Stimulated activated CD4-positive, alpha-beta T cell treated with anti-CD3 and anti-CD28 coated beads, Interleukin-1b, Interleukin-23, amount 100 ng/mL, for 48 hours (primary cell): ENCODE data around the gene SEC22A.

Source experiments
- DNase-seq: peaks from one replicate; pipeline ENCODE4 v3.0.0-alpha.2; 2020

The SEC22A gene

GRCh38 chr3:123310186-123310585, 108.4 kb downstream of the SEC22A start:
- DNase-seq: no peak

GRCh38 chr3:123310741-123311140, 109.0 kb downstream of the SEC22A start:
- no peak for DNase-seq

- DNase-seq: no peak
These were observed 109.5 kb downstream of the SEC22A start for GRCh38 chr3:123311201-123311600.

- no peak for DNase-seq
These were observed 110.9 kb downstream of the SEC22A start for GRCh38 chr3:123312331-123313265.

DNA sequence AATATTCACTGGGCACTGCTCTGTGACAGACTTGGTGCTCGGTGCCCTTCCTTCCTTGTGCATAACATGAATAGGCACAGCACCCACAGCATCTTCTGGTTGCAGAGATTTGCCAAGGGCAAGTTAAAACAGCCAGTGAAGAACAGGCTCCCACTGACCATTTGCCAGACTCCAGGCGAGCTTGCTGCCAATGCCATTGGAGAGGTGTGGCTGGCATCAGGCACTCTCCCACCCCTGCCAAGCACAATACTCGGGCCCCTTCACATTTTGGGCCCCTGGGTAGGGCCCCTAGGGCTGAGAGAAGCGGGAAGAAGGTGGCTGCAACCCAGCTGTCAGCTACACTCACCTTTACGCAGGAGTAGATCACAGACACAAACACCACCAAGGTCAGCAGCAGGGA, 112.1 kb downstream of the SEC22A start:
- DNase-seq: no peak

DNA sequence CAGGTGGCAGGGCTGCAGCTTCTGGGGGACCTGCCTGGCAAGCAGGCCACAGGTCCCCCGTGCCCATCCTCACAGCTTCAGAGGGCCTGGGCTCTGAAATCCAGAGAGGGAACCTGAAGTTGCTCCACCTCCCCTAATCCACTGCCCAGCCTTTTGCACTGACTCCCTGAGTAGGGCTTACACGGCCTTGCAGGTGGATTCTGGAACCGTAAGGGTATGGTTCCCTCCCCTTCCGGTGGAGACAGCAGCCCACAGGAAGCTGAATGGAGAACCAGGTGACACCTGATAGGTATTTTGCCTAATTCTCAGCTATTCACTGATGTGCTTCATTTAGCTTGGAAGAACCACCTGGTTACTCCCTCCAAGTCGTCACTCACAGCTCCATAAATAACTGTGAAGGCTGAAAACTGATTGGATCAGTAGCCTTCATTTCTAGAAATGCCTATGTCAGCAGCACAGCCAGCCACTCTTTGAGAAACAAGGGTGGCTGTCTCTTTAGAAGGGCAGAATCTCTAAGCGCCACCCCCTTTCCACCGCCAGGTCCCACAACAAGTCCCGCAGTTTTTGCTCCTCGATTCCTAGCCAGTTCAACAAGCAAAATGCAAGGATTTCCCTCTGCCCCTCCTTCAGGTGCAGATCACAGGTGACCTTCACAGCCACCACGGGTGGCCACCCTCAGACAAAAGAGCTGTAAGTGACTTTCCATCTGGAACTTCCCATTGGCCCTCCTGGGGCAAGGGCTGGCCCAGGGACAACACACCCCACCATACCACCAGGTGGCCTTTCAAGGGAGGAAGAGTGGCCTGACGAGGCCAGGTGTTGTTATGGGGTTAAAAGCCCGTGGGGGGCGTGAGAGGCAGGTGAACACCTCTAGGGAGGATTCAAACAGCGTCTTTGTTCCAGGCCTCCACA, 112.9 kb downstream of the SEC22A start:
- DNase-seq: no peak

- DNase-seq: no peak
These were observed 113.5 kb downstream of the SEC22A start for GRCh38 chr3:123315271-123315595.

DNA sequence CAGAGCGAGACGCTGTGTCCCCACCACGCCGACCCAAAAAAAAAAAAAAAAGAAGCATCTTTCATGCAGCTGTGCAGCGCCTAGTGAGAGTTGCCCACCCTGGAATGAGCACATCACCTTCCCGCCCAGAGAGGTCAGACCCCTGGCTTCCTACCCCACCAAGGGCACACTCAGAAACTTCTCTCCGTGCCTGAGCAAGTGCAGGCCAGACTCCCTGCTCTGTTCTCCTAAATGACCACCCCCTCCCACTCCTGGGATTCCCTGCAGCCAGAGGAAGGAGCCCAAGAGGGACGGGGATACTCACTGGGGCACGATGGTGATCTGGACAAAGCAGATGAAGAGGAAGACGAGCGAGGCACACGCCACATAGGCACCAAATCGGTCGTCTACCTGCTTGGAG, 116.0 kb downstream of the SEC22A start:
- DNase-seq: no peak

DNA sequence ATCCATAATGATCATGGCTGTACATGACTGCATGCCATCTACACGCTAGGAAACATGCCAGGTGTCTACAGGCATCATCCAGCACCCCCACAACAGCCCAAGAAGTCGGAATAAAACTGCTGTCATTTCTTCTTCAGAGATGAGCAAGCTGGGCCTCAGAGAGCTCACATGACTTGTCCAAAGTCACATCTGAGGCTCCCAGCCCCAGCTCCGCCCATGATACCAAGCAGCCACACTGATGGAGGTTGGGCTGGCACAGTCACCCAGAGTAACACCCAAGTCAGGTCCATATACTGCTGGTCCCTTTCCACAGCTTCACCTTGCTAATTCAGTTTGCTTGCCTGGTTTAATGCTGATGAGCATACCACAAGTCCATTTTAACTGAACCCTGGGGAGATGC, 116.6 kb downstream of the SEC22A start:
- no peak for DNase-seq

- DNase-seq: no peak
These were observed 118.0 kb downstream of the SEC22A start for GRCh38 chr3:123319760-123320159.

DNA sequence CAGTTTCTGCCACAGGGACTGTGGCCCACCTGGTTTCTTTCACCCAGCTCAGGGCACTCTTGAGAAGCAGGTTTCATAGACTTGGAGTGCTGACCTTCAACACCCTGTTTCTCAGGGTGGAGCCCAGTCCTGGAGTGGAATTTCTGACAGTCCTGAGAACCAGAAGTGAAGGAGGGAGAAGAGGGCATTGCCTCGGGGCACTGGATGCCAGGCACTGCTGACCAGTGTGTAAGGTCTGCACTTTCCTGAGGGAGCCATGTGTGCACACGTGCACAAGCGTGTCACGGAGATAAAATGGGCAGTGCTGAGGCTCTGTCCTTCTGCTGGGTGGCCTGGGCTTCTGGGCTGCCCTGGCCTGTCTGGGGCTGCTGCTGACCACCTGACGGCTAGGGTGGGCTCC, 118.5 kb downstream of the SEC22A start:
- DNase-seq: no peak

- no peak for DNase-seq
These were observed 120.1 kb downstream of the SEC22A start for GRCh38 chr3:123321806-123322205.

- no peak for DNase-seq
These were observed 121.1 kb downstream of the SEC22A start for GRCh38 chr3:123322866-123323265.
